ENCODE data around the gene JMJD1C. TPM values are rescaled to one million over a fixed set of nuclear protein-coding genes. Genes with fewer than 3 reads are reported as not detected.

The JMJD1C gene, protein sequence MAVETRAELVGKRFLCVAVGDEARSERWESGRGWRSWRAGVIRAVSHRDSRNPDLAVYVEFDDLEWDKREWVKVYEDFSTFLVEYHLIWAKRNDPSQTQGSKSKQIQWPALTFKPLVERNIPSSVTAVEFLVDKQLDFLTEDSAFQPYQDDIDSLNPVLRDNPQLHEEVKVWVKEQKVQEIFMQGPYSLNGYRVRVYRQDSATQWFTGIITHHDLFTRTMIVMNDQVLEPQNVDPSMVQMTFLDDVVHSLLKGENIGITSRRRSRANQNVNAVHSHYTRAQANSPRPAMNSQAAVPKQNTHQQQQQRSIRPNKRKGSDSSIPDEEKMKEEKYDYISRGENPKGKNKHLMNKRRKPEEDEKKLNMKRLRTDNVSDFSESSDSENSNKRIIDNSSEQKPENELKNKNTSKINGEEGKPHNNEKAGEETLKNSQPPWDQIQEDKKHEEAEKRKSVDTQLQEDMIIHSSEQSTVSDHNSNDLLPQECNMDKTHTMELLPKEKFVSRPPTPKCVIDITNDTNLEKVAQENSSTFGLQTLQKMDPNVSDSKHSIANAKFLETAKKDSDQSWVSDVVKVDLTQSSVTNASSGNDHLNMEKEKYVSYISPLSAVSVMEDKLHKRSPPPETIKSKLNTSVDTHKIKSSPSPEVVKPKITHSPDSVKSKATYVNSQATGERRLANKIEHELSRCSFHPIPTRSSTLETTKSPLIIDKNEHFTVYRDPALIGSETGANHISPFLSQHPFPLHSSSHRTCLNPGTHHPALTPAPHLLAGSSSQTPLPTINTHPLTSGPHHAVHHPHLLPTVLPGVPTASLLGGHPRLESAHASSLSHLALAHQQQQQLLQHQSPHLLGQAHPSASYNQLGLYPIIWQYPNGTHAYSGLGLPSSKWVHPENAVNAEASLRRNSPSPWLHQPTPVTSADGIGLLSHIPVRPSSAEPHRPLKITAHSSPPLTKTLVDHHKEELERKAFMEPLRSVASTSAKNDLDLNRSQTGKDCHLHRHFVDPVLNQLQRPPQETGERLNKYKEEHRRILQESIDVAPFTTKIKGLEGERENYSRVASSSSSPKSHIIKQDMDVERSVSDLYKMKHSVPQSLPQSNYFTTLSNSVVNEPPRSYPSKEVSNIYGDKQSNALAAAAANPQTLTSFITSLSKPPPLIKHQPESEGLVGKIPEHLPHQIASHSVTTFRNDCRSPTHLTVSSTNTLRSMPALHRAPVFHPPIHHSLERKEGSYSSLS (N-terminal part only)
- 68.7 and 73.9 TPM in 2 replicates for total RNA-seq
- long read RNA-seq, partial matches to known transcripts: 24 of 60 reads
- long read RNA-seq, other reads (novel, unspliced or antisense): 35 of 60 reads

DNA sequence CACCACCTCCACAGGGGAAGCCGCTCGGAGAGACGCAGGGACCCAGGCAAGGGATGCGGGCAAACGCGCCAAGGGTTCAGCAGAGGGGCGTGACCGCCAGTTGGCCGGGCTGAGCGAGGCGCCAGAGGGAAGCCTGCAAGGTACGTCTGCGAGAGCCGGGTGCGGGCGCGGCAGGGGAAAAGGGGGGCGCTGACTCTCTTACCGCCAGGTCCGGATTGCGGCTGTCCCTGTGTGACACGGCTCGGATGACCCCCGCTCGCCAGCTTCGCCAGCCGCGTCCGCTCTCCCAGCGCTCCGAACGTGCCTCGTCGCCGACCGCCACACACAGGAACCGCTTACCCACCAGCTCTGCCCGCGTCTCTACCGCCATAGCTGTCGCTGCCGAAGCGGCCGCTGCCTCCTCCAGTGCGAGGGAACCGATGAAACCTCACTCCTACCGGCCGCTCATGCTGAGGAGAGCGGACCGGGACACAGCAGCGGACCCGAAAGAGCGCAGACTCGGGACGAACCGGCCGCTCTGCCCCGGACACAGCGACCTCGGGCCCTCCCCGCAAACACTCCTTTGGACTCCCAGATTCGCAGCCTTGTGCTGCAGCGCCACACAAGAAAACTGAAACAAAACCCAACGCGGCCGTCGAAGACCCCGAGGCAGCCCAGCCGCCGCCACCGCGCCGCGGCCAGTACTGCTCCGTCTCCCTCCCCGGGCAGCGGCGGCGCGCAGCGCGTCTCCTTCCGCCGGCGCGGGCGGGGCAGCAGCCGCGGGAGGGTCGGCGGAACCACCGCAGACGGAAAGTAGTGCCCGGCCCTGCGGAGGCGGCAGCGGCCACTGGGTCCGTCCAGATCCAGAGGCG, at the start of gene JMJD1C:
Gene JMJD1C, minus strand, starts transcription at position 685 of the 851 bp plus-strand sequence. Its CDS starts 315 bp downstream, at position 370.
- TF ChIP-seq, protein P1, sequence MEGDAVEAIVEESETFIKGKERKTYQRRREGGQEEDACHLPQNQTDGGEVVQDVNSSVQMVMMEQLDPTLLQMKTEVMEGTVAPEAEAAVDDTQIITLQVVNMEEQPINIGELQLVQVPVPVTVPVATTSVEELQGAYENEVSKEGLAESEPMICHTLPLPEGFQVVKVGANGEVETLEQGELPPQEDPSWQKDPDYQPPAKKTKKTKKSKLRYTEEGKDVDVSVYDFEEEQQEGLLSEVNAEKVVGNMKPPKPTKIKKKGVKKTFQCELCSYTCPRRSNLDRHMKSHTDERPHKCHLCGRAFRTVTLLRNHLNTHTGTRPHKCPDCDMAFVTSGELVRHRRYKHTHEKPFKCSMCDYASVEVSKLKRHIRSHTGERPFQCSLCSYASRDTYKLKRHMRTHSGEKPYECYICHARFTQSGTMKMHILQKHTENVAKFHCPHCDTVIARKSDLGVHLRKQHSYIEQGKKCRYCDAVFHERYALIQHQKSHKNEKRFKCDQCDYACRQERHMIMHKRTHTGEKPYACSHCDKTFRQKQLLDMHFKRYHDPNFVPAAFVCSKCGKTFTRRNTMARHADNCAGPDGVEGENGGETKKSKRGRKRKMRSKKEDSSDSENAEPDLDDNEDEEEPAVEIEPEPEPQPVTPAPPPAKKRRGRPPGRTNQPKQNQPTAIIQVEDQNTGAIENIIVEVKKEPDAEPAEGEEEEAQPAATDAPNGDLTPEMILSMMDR (conservative IDR thresholded peaks at IDR 0.05): peak; percentile 20
- Mint-ChIP-seq H3K27me3 (ENCODE audit: low read depth) (no peaks in the 10 kb centered on the region), H3K9me3 (no peaks in the 10 kb centered on the region), H3K27ac (ENCODE audit: unreplicated experiment) (peak within 1 kb of the TSS; percentile 98), H3K4me3 (peak within 1 kb of the TSS; percentile 92), H3K36me3 (ENCODE audit: low read depth) (peaks cover 3% of the 10 kb centered on the region), H3K4me1 (peaks cover 29% of the 10 kb centered on the region)
- peak; percentile 72 for DNase-seq (ENCODE audit: low read depth, low spot score)

DNA sequence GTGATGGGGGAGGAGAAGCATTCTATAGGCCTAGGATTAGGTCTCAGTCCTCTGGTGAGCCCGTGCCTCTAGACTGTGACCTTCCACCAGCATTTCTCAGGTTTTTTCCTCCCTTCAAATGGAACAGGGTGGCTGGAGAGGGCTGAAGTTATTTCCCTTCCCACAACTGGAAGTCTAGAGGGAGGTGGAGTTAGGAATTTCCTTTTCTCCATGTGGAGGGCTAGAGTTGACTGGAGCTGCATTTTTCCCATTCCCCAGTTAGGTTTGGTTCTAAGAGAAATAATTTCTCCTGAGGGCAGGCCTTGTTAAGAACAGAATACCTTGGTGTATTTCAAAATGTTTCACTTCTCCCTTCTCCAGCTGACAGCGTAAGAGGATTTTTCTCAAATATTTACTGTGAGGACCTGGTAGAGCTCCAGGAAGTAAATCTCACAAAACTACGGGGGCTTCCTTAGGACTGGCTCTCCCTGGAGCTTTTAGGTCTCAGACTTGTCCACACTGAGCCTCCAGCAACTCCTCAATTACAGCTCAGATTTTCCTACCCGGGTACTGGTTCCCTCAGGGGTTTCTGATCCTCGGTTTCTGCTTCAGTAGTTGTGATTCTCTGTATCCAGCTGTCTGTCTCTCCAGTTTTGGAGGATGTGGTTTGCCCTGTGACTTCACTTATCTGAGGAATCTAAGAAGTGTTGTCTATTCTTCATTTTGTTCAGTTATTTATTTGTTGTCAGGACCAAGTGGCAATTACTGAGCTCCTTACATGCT, 49.4 kb upstream of the JMJD1C start:
- peaks cover 34% of the 10 kb centered on the region for H3K4me1 Mint-ChIP-seq
- TF ChIP-seq, protein P1 (conservative IDR thresholded peaks at IDR 0.05): no peak

DNA sequence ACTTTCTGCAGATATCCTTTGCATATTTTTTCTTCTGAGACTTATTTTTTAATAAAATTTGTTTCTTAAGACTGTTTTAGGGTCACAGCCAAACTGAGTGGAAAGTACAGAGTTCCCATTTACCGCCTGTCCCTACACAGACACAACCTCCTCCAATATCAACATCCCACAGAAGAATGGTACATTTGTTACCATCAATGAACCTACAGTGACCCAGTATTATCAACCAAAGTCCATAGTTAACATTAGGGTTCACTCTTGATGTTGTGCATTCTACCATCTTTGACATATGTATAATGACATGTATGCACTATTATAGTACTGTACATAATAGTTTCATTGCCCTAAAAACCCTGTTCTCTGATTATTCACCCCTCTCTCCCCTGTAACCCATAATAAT, 40.8 kb upstream of the JMJD1C start:
- peaks cover 6% of the 10 kb centered on the region for H3K9me3 Mint-ChIP-seq
- TF ChIP-seq, protein P1 (conservative IDR thresholded peaks at IDR 0.05): no peak
- no peak overlapping the region for H3K27ac Mint-ChIP-seq (ENCODE audit: unreplicated experiment)
- H3K4me1 Mint-ChIP-seq: peaks cover 35% of the 10 kb centered on the region
- no peak for DNase-seq (ENCODE audit: low read depth, low spot score)
- H3K4me3 Mint-ChIP-seq: no peak overlapping the region
- peaks cover 10% of the 10 kb centered on the region for H3K36me3 Mint-ChIP-seq (ENCODE audit: low read depth)
- no peaks in the 10 kb centered on the region for H3K27me3 Mint-ChIP-seq (ENCODE audit: low read depth)

More for the DNA sequence above, 49.4 kb upstream of the JMJD1C start:
- Mint-ChIP-seq H3K27me3 (ENCODE audit: low read depth) (no peaks in the 10 kb centered on the region), H3K27ac (ENCODE audit: unreplicated experiment) (no peak overlapping the region), H3K9me3 (peaks cover 10% of the 10 kb centered on the region), H3K4me3 (peak overlapping the region; percentile 47), H3K36me3 (ENCODE audit: low read depth) (peaks cover 47% of the 10 kb centered on the region)
- DNase-seq (ENCODE audit: low read depth, low spot score): no peak

DNA sequence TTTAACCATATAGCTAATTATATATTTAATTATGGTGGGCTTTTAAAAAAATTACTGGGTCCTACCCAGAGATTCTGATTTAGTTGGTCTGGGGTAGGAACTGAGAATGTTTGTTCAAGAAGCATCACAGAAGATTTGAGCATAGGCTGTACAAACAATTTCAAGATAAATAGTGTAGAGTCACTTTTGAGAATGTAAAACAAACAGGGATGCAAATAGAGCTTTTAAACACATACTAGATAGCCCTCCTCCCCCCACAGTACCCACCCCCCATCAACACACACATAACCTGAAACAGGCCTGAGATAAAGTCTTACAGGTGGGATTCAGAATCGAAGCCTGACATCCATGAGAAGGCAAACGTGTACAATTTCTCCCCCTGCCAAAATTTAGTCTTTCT, 39.8 kb upstream of the JMJD1C start:
- Mint-ChIP-seq H3K36me3 (ENCODE audit: low read depth) (peaks cover 7% of the 10 kb centered on the region), H3K9me3 (peaks cover 6% of the 10 kb centered on the region), H3K4me3 (no peak overlapping the region), H3K27ac (ENCODE audit: unreplicated experiment) (no peak overlapping the region), H3K4me1 (peaks cover 35% of the 10 kb centered on the region), H3K27me3 (ENCODE audit: low read depth) (no peaks in the 10 kb centered on the region)
- no peak for DNase-seq (ENCODE audit: low read depth, low spot score)
- TF ChIP-seq, protein P1 (conservative IDR thresholded peaks at IDR 0.05): no peak

Data from neural crest cell (in vitro differentiated cells).